ENCODE measurements around the gene HELZ. TPM values are rescaled to one million over a fixed set of nuclear protein-coding genes. Genes with fewer than 3 reads are reported as not detected.

The HELZ gene
- total and polyA plus RNA-seq, 2 donors (not counting 3 experiments of a cell fraction or from before 2014, with no cell fraction given): 8.0 to 47.3 TPM

DNA sequence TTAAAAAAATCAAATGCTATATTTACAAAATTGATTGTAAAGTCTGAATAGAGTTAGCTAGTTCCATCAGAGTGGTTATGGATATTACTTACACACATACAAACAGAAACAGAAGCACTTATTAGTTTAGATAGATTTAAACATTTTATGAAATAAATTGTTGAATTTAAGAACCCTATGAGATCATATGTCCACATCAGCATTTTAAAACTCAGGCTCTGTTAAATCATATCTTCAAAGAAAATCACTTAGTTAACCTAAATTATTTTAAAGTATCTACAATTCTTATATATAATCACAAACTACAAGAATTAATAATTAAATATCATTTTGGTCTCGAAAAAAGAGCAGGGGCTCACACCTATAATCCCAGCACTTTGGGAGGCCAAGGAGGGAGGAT lies 42.5 kb downstream of the HELZ start:
- no peak for DNase-seq (ENCODE audit: low read depth, low spot score)
- ChIA-PET CTCF (interaction anchor here (0.6 to 2.0 kb wide), 4 partner anchors 13 to 273 kb away, joined by 3 to 4 read pairs (median 3); no protein-coding TSS in a partner anchor), POLR2A (no interaction called here)
- Histone ChIP-seq H3K9me1 (replicated peaks; ENCODE audit: control insufficient read depth, extremely low read depth, insufficient read depth, low read length) (no peaks in the 10 kb centered on the region), H3K4me1 (ENCODE audit: control insufficient read depth, extremely low read depth, insufficient read depth, low read length) (no peaks in the 10 kb centered on the region), H3K27ac (ENCODE audit: insufficient read depth, low read depth, low read length) (no peak overlapping the region), H3K4me2 (ENCODE audit: insufficient read depth, low read length) (no peak overlapping the region), H4K20me1 (replicated peaks; ENCODE audit: control insufficient read depth, extremely low read depth, insufficient read depth, low read length) (no peaks in the 10 kb centered on the region), H3K27me3 (ENCODE audit: control insufficient read depth in 2 of 2, insufficient read depth in 2 of 2, low read length in 2 of 2) (no peaks in the 10 kb centered on the region), H3K4me3 (replicated peaks in 1 of 3; ENCODE audit: insufficient read depth in 1 of 3, low read depth in 1 of 3, low read length in 3 of 3) (no peak overlapping the region), H3K9ac (replicated peaks; ENCODE audit: extremely low read depth, insufficient read depth, low read length) (no peak overlapping the region), H3K36me3 (ENCODE audit: control insufficient read depth in 2 of 2, extremely low read depth in 1 of 2, insufficient read depth in 2 of 2, low read length in 2 of 2) (peaks cover 6 to 7% of the 10 kb centered on the region in 2 experiments), H3K9me3 (replicated peaks; ENCODE audit: control insufficient read depth, insufficient read depth, low read length) (no peaks in the 10 kb centered on the region), H3K79me2 (ENCODE audit: control insufficient read depth, insufficient read depth, low read length) (peaks cover 2% of the 10 kb centered on the region), H2AFZ (ENCODE audit: low read depth, low read length) (no peak overlapping the region)
- intact Hi-C loops (cut with micrococcal nuclease): no loop called here
- dilution Hi-C loops (cut with MboI; ENCODE audit: extremely low pct_ligation_motif_present, low sequenced_read_pairs): no loop called here
- TF ChIP-seq FOS (IDR thresholded peaks at IDR 0.05; ENCODE audit: borderline replicate concordance, insufficient read depth, low read length) (no peak), POLR2A (IDR thresholded peaks at IDR 0.05; ENCODE audit: low read depth, low read length) (no peak), GATA2 (IDR thresholded peaks at IDR 0.05; ENCODE audit: insufficient read depth, insufficient read length, low read depth, low read length) (no peak), EZH2 (IDR thresholded peaks at IDR 0.05; ENCODE audit: borderline replicate concordance, low read depth, low read length, severe bottlenecking) (no peak), JUN (IDR thresholded peaks at IDR 0.05; ENCODE audit: borderline replicate concordance, insufficient read depth, insufficient read length, low read depth) (no peak), POLR2AphosphoS5 (IDR thresholded peaks at IDR 0.05; ENCODE audit: insufficient read depth, low read depth, low read length) (no peak), MYC (IDR thresholded peaks at IDR 0.05; ENCODE audit: low read depth, low read length) (no peak)
- TF ChIP-seq, protein P1, sequence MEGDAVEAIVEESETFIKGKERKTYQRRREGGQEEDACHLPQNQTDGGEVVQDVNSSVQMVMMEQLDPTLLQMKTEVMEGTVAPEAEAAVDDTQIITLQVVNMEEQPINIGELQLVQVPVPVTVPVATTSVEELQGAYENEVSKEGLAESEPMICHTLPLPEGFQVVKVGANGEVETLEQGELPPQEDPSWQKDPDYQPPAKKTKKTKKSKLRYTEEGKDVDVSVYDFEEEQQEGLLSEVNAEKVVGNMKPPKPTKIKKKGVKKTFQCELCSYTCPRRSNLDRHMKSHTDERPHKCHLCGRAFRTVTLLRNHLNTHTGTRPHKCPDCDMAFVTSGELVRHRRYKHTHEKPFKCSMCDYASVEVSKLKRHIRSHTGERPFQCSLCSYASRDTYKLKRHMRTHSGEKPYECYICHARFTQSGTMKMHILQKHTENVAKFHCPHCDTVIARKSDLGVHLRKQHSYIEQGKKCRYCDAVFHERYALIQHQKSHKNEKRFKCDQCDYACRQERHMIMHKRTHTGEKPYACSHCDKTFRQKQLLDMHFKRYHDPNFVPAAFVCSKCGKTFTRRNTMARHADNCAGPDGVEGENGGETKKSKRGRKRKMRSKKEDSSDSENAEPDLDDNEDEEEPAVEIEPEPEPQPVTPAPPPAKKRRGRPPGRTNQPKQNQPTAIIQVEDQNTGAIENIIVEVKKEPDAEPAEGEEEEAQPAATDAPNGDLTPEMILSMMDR (IDR thresholded peaks at IDR 0.05; ENCODE audit: extremely low read depth in 1 of 2, insufficient read depth in 1 of 2, low read depth in 1 of 2, low read length in 2 of 2): no peak
- TF ChIP-seq, protein P2, sequence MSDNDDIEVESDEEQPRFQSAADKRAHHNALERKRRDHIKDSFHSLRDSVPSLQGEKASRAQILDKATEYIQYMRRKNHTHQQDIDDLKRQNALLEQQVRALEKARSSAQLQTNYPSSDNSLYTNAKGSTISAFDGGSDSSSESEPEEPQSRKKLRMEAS (IDR thresholded peaks at IDR 0.05; ENCODE audit: insufficient read depth, insufficient read length): no peak
- FAIRE-seq: no peak
- BruUV-seq (replicated peaks): no TSS peak
